Activated CD4-positive, alpha-beta T cell treated with anti-CD3 and anti-CD28 coated beads for 48 hours (primary cell): ENCODE results near the gene ENPP6.
"Not testable (repeated sequence)": the region's sequence is repeated elsewhere in the genome, so short reads cannot be mapped to it uniquely, and the experiment has no call there.

Experiments
- DNase-seq: peaks from one replicate; pipeline ENCODE4 v3.0.0-alpha.2; 2020

Gene ENPP6

GRCh38 chr4:184234155-184234554, 16.5 kb upstream of the ENPP6 start:
- no peak for DNase-seq

DNA sequence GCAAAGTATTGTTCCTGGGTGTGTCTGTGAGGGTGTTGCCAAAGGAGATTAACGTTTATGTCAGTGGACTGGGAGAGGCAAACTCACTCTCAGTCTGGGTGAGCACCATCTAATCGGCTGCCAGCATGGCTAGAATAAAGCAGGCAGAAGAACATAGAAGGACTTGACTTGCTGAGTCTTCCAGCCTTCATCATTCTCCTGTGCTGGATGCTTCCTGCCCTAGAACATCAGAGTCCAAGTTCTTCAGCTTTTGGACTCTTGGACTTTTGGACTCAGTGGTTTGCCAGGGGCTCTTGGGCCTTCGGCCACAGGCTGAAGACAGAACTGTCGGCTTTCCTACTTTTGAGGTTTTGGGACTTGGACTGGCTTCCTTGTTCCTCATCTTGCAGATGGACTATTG, 15.3 kb upstream of the ENPP6 start:
- DNase-seq, result no peak

- no peak for DNase-seq
Measured at GRCh38 chr4:184232202-184232601, 14.5 kb upstream of the ENPP6 start.

DNA sequence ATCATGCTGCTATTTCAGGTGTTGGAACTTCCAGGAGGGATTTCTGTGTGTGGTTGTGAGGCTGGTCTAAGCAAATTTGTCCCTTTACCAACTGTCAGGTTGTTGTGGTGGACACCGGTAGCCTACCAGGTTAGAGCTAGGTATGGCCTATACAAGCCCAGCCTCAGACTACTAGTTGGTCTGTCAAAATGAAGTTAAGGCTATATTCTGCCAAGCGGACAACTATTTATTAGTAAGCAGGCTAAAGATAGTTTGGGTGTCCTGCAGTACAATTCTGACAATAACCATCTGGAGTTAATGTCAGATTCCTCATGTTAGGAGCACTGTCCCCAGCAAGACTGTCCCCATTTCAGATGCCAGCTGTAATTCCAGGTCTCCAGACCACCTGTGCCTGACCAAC, 13.9 kb upstream of the ENPP6 start:
- no peak for DNase-seq

DNA sequence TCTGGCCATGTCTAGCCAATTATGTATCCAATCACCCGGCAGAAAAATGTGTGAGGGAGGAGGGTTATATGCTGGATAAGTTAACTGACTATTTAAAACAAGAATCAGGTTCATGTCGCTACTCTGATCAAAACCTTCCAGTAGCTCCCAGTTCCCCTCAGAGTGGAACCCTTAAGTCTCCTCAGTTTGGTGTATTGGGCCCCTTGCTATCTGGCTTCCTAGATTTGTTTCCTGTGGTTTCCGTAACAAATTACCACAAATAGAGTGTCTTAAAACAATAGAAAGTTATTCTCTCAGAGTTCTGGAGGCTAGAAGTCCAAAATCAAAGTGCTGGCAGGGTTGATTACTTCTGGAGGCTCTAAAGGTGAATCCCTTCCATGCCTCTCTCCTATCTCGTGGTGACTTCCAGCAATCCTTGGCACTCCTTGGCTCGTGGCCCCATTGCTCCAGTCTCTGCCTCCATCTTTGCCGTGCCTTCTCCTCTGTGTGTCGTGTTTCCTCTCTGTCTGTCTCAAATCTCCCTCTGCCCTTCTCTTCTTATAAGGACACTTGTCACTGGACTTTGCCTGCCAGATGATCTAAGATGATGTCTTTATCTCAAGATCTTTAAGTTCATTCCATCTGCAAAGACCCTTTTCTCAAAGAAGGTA, 10.5 kb upstream of the ENPP6 start:
- DNase-seq, result no peak

GRCh38 chr4:184216515-184216914, 1.2 kb downstream of the ENPP6 start:
- no peak for DNase-seq

DNA sequence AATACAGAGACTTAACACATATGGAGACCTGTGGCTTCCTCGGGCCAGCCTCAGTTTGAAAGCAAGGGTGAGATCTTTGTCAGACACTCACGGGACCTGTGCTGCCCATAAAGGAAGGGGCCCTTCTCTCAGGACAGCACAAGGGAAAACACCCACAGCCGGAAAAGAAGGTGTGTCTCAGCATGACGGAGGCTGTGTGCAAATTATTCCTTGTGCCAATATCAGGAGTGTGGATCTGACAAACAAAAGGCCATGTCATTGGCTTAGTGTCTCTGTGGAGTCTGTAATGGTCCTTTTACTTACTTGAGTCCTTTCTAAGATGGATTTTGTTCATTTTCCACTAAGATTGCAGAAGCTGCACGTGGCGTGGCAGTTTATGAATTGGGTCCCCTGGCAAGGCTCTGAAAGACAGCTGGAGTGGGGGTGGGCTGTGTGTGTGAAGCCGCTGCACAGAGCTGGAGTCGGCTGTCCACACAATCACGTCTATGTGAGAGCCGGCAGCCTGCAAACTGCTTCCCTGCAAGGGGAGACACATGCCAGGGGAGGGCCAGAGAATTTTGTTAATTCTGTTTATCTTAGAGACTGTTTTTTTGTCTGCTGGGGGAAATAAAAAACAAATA, 1.9 kb downstream of the ENPP6 start:
- no peak for DNase-seq

GRCh38 chr4:184214931-184215330, 2.7 kb downstream of the ENPP6 start:
- no peak for DNase-seq

- not testable (repeated sequence) for DNase-seq
Measured at GRCh38 chr4:184207734-184208607, 9.7 kb downstream of the ENPP6 start.

DNA sequence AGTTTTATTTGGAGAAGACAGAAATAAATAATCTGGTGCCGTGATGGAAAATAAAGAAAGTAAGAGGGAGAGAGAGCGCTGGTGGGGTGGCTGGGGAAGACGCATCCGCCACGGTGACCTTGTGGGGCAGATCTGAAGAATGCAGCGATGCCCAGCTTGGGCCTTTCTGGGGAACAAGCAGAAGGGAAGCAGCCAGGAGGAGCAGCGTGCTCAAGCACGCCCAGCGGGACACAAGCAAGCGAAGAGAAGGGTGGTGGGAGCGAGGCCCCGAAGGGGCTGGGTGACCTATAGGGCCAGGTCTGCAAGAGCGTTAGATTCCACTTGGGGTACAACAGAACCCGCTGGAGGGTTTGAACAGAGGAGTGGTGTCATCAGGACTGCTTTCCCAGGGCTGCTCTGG, 12.4 kb downstream of the ENPP6 start:
- no peak for DNase-seq

DNA sequence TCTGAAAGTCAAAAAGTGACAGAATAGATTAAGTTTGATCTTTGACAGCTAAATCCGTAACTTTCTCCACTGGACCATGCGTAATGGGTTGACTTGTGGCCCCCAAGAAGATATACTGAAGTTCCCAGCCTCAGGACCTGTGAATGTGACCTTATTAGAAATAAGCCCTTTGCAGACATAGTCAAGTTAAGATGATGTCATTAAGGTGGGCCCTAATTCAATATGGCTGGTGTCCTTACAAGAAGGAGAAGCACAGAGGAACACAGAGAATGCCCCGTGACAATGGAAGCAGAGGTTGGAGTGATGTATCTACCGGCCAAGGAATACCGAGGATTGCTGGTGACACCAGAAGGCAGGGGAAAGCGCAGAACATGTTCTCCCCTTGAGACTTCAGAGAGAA, 14.4 kb downstream of the ENPP6 start:
- DNase-seq, result no peak

DNA sequence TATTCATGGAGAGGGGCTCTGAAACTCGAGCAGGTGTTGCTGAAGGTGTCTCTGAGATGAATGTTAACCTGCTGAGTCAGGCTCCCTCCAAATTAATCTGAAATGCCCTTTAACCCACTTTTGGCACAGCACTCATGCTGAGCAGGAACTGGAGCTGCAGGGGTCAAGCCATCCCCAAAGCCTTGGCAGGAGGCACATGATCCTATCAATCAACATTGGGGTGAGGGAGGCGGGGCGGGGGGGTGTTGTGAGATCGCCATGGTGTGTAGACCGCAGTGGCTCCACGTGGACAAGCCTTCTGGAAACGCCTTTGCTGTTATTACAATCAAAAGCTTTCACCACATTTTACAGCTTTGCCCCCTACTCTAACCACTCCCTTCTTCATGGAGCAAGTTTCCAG, 16.5 kb downstream of the ENPP6 start:
- DNase-seq, result no peak

GRCh38 chr4:184200296-184200695, 17.4 kb downstream of the ENPP6 start:
- DNase-seq, result no peak

- DNase-seq, result no peak
Measured at GRCh38 chr4:184199780-184200179, 17.9 kb downstream of the ENPP6 start.

- no peak for DNase-seq
Measured at GRCh38 chr4:184198190-184198589, 19.5 kb downstream of the ENPP6 start.

GRCh38 chr4:184197536-184198082, 20.1 kb downstream of the ENPP6 start:
- DNase-seq, result no peak

DNA sequence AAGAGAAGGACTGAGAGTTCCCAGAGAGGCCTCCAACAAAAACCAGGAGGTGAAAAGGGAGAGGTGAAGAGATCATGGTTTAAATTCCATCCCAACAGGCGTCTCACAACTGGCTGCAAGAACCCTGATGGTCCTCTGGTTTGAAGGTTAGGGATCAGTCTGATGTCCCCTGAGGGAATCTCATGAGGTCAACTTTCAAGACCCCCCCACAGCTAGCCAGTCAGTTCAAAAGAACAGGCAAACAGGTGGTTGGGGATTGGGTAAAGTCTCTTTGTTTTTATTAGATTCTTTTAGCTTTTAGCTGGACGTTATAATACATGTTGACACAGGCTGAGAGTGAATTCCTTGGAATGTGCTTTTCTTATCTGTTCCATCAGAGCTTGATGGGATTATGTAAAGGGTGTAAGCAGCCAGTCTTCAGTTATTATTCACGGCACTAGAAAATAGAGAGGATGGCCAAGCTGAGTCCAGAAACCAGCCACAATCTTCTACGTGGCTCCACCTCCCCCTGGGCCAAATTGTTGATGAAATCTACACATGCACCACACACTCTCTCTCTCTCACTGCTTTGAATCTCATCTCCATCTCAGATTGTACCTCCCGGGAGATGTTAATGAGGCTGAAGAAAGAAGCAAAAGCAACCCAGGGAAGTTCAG, 20.8 kb downstream of the ENPP6 start:
- no peak for DNase-seq

GRCh38 chr4:184193556-184194525, 23.8 kb downstream of the ENPP6 start:
- no peak for DNase-seq

GRCh38 chr4:184192933-184193332, 24.7 kb downstream of the ENPP6 start:
- DNase-seq, result no peak

DNA sequence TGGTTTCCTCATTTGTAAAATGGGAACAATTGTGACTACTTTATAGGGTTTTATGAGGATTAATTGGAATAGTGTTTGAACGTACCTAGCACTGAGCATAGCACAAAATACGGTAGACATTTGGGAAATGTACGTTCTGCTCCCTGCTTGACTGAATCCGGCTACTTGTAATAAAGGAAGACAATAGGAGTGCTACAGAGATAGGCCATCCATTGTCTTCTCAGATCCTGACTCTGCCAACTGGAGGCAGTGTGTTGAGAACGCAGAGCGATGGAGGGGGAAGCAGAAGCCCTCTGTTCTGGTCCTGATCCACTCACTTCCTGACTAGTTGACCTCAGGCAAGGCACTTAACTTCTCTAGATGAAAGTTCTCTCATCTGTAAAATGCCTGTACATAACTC, 26.4 kb downstream of the ENPP6 start:
- no peak for DNase-seq

- DNase-seq, result no peak
Measured at GRCh38 chr4:184190711-184191110, 27.0 kb downstream of the ENPP6 start.

GRCh38 chr4:184189966-184190365, 27.7 kb downstream of the ENPP6 start:
- DNase-seq, result no peak
